CD4-positive, alpha-beta T cell treated with Interleukin-2 at 100 ng/mL for 4 hours (primary cell): ENCODE data around the gene RPL10.

Experiments
- DNase-seq: peaks from one replicate; pipeline ENCODE4 v3.0.0-alpha.2; 2020; ENCODE audit warnings: low spot score

The RPL10 gene

GRCh38 chrX:154362085-154362742, 36.0 kb upstream of the RPL10 start:
- no peak for DNase-seq

GRCh38 chrX:154363706-154364439, 34.3 kb upstream of the RPL10 start:
- DNase-seq: no peak

- no peak for DNase-seq
Measured at GRCh38 chrX:154365052-154365600, 33.1 kb upstream of the RPL10 start.

GRCh38 chrX:154365997-154366665, 32.0 kb upstream of the RPL10 start:
- DNase-seq: no peak

DNA sequence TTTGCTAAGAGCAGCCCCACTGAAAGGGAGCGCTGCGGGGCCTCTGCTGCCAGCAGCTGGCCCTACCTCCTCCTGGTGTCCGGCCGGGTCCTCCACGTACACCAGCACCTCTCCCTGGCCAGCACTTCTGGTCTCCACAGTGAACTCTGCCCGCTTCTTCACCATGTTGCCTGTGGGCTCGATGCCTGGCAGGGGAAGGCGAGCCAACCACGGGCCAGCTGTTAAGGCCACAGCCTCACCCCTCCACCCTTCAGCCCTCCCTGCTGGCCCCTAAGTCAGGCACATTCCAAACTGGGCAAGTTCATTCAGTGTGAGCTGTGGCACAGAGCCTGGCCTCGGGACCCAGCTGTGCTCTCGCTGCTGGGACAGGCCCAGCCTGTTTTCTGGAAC, 31.5 kb upstream of the RPL10 start:
- no peak for DNase-seq

- no peak for DNase-seq
Measured at GRCh38 chrX:154367474-154368308, 30.5 kb upstream of the RPL10 start.

GRCh38 chrX:154368630-154369448, 29.3 kb upstream of the RPL10 start:
- peak; percentile 97 for DNase-seq

DNA sequence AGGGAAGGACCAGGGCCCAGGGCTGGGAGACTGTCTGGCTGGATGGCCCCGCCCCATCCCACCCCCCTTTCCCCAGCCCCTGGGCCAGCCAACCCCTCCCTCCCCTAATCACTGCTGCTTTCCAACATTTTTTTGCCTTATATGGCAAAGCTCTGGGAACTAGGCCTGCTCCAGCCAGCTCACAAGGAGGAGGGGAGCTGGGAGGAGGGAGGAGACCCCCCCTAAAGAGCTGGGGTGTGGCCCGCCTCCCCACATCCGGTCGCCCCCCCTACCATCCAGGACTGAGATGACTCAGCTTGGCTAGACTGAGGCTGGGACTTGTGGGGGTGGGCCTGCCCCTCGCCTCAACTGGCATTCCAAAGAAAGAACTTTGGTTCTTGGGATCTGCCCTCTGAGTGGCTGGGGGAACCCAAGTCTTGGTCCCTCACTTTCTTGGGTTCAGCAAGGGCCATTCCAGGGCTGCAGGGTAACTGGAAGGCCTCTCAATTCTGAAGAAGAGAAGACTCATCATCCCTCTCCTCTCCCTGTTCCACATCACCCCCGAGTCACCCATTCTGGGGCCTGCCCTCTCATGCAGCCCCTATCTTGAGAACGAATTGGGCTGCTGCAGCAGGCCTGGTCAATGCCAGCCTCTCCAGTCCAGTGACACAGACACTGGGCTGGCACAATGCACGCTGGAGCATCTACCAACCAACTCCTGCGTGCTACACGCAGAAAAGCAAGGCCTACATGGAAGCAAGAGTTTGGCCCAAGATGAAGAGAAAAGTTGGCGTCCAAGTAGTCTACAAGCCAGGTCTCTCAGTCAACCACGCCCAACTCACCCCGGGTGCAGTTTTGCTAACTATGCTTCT, 28.5 kb upstream of the RPL10 start:
- peak; percentile 85 for DNase-seq

DNA sequence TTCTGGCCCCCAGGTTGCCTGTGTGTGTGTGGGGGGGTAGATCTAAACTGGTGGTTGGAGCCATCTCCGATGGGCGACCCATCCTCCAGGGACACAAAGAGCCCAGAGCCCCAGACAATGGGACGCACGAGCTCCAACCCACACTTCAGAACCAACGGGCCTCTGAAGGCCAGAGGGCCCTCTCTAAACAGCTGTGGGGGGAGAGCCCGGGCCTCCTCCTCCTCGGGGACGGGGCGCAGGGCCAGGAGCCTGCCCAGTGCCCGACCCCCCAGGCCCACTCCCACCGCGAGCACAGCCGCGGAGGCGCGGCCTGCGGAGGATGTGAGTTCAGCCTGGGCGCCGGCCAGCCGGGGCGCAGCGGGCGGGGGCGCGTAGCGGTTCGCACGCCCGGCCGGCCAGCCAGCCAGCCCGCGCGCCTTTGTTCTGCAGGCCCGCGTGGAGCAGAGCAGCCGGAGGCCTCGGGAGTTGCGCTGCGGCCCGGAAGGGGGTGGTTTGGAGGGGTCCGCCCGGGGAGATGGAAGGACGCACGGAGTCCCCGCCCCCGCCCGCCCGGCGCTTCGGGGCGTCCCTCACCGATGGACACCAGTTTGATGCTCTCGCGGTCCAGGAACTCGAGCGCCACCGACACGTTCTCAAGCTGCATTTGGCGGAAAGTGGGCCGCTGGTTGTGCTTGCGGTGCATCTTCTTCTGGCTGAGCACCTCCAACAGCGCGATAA, 27.7 kb upstream of the RPL10 start:
- DNase-seq: no peak

DNA sequence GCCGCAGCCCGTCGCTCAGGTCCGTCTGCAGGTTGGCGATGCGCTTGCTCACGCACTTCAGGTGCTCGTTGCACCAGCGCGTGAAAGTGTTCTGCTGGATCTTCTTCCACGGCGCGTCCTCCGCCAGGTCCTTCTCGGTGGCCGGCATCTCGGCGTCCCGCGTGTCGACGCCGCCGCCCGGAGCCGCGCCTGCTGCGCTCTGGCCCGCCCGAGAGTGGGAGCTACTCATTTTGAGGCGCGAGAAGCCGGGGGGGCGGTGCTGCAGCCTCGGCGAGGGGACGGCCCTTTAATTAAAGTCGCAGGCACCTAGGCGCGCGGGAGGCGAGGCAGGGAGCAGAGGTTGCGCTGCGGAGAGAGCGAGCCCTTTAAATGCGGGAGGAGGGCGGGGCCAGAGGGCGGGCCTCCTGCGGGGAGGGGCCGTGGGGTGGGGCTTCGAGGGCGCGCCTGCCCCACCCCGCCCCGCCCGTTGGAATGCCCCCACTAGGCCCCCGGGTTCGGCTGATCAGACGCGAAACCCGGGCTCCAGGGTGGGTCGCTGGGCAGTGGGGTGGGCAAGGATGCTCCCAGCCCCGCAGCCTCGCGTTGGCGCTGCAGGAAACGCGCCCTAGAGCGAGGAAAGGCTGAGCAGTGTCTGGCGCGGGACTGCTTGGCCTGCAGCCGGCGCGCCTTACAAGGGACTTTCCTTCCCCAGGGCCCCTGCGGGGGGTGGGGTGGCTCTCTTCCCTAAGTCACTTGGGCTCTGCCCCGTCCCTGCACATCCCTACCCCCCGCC, 27.0 kb upstream of the RPL10 start:
- DNase-seq: peak; percentile 94

DNA sequence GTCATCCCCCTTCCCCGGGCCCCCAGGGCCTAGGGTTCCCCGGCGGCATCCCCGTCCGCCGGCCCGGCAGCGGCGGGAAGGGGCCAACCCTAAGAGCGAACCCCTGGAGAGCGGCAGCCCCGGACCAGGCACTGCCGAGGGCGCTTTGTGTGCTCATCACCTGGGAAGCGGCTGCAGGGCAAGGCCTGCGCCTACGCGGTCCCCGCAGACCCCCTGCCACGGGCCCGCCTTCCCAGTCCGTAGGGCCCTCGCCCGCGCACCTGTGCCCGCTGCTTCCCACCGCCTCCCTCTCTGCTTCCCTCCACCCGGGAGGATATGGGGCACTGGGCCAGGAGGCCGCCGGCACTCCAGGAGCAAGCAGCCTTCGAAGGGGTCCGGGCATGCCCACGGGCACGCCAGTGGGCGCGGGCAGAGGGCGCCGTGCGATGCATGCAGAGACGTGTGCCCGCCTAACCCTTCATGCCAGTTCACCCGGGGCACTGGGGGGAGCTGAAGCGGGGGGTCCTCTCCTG, 26.3 kb upstream of the RPL10 start:
- no peak for DNase-seq

DNA sequence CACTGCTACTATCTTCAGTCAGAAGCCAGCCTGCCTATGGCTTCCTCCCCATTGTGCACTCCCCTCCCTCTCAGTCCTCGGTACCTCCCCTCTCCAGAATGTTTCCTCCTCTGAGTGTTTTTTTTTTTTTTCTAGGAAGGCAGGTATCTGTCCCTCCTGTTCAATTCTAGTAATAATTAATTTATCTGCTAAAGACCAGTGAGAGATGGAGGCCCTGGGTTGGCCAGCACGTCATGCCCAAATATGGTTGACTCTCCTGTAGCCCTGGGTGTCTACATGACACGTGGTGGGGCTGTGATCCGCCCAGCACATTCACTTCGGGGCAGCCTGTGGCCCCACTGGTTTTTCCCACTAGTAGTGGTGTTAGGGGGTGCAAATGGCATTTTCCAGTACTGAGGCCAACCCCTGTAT, 25.6 kb upstream of the RPL10 start:
- DNase-seq: peak; percentile 68

GRCh38 chrX:154373340-154374306, 24.6 kb upstream of the RPL10 start:
- peak; percentile 28 for DNase-seq

- peak; percentile 24 for DNase-seq
Measured at GRCh38 chrX:154374313-154375155, 23.6 kb upstream of the RPL10 start, which contains the start of gene FLNA. Gene FLNA (minus strand): TSS chrX:154374634. CDS start chrX:154371245, 3,389 bp downstream.

GRCh38 chrX:154375156-154375504, 23.0 kb upstream of the RPL10 start:
- no peak for DNase-seq

DNA sequence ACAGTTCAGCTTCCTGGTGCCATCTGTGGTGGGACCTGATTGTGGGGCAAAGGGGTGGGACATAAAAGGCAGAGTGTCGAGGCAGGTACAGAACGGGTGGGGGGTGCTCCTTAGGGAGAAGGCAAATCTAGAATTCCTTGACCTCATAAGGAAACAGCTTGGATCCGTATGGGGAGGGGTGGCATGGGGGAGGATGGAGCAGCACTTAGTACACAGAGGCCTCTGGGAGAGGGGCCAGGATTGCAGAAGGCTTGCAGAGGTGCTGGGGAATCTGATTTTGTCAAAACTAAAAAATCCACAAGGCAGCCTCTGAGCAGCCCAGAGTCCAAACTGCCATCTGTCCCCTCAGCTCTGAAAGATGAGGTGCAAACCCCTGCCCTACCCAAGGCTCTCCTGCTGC, 21.4 kb upstream of the RPL10 start:
- no peak for DNase-seq
